Measurements from ENCODE around the gene INF2.
A peak's percentile ranks its signal among the peaks of the same experiment; 100 is the strongest.

The INF2 gene

GRCh38 chr14:104739546-104740516, 50.4 kb downstream of the INF2 start:
- Histone ChIP-seq H3K18ac (ENCODE audit: low read length) (no peak overlapping the region), H3K23ac (ENCODE audit: low read depth, low read length, poor library complexity) (peak overlapping the region; percentile 97), H3K36me3 (replicated peaks in 1 of 2; ENCODE audit: control insufficient read depth in 2 of 2, insufficient read depth in 2 of 2, low read length in 2 of 2) (peaks cover 3 to 12% of the 10 kb centered on the region in 2 donors), H2BK15ac (ENCODE audit: low read length) (no peak overlapping the region), H3K27ac (replicated peaks; ENCODE audit: low read length) (no peak overlapping the region), H2BK120ac (ENCODE audit: low read depth, low read length) (no peak overlapping the region), H3K14ac (ENCODE audit: low read length) (peak overlapping the region; percentile 84), H2AK5ac (ENCODE audit: low read depth, low read length) (peak overlapping the region; percentile 89), H4K91ac (ENCODE audit: low read depth, low read length, poor library complexity) (peak overlapping the region; percentile 79), H3K27me3 (ENCODE audit: control insufficient read depth in 3 of 3, insufficient read depth in 3 of 3, low read depth in 1 of 3, low read length in 3 of 3) (no peaks in the 10 kb centered on the region), H3K79me1 (ENCODE audit: low read depth, low read length) (peaks cover 3% of the 10 kb centered on the region), H3K9ac (ENCODE audit: low read depth, low read length, poor library complexity) (peak overlapping the region; percentile 63), H3K4me3 (ENCODE audit: low read length in 2 of 2) (peak overlapping the region in 1 of 2 donors; percentile 56), H4K8ac (ENCODE audit: low read depth, low read length) (no peak overlapping the region), H3K4ac (ENCODE audit: low read length) (peak overlapping the region; percentile 93), H3K4me2 (ENCODE audit: insufficient read depth, low read length, poor library complexity, severe bottlenecking) (no peak overlapping the region), H3K4me1 (ENCODE audit: control insufficient read depth in 2 of 2, insufficient read depth in 1 of 2, low read depth in 1 of 2, low read length in 2 of 2) (peaks cover 14 to 23% of the 10 kb centered on the region in 2 donors), H2BK5ac (ENCODE audit: low read length) (no peak overlapping the region), H2AFZ (ENCODE audit: low read length) (no peak overlapping the region), H3K9me3 (replicated peaks in 1 of 2; ENCODE audit: control insufficient read depth in 2 of 2, insufficient read depth in 1 of 2, low read depth in 1 of 2, low read length in 2 of 2) (peaks cover 0 to 3% of the 10 kb centered on the region in 2 donors), H2BK12ac (ENCODE audit: low read length) (peak overlapping the region; percentile 73)
- no CpG with 5 or more reads among the region's 29 CpGs for WGBS, 2 donors (ENCODE audit: extremely low coverage in 2 of 2, insufficient read length in 2 of 2, insufficient replicate concordance in 1 of 2)
- DNase-seq (ENCODE audit: low spot score): no peak

GRCh38 chr14:104741108-104741802, 51.8 kb downstream of the INF2 start:
- H3K9me3 ChIP-seq (replicated peaks in 1 of 2; ENCODE audit: control insufficient read depth in 2 of 2, insufficient read depth in 1 of 2, low read depth in 1 of 2, low read length in 2 of 2): peaks cover 0 to 3% of the 10 kb centered on the region in 2 donors
- no peak overlapping the region for H3K4me3 ChIP-seq (ENCODE audit: low read length in 2 of 2)
- no peak overlapping the region for H3K27ac ChIP-seq (replicated peaks; ENCODE audit: low read length)
- H3K27me3 ChIP-seq (ENCODE audit: control insufficient read depth in 3 of 3, insufficient read depth in 3 of 3, low read depth in 1 of 3, low read length in 3 of 3): no peaks in the 10 kb centered on the region
- no peak overlapping the region for H4K91ac ChIP-seq (ENCODE audit: low read depth, low read length, poor library complexity)
- H3K9ac ChIP-seq (ENCODE audit: low read depth, low read length, poor library complexity): peak overlapping the region; percentile 21
- H3K18ac ChIP-seq (ENCODE audit: low read length): peak overlapping the region; percentile 19
- peaks cover 3% of the 10 kb centered on the region for H3K79me1 ChIP-seq (ENCODE audit: low read depth, low read length)
- no peak overlapping the region for H2AFZ ChIP-seq (ENCODE audit: low read length)
- H3K36me3 ChIP-seq (replicated peaks in 1 of 2; ENCODE audit: control insufficient read depth in 2 of 2, insufficient read depth in 2 of 2, low read length in 2 of 2): peaks cover 6 to 14% of the 10 kb centered on the region in 2 donors
- peak overlapping the region; percentile 33 for H2BK15ac ChIP-seq (ENCODE audit: low read length)
- H2AK5ac ChIP-seq (ENCODE audit: low read depth, low read length): no peak overlapping the region
- no peak overlapping the region for H3K14ac ChIP-seq (ENCODE audit: low read length)
- no peak overlapping the region for H2BK12ac ChIP-seq (ENCODE audit: low read length)
- H3K4me1 ChIP-seq (ENCODE audit: control insufficient read depth in 2 of 2, insufficient read depth in 1 of 2, low read depth in 1 of 2, low read length in 2 of 2): peaks cover 8 to 21% of the 10 kb centered on the region in 2 donors
- no peak overlapping the region for H2BK120ac ChIP-seq (ENCODE audit: low read depth, low read length)
- no peak for DNase-seq (ENCODE audit: low spot score)
- H3K4ac ChIP-seq (ENCODE audit: low read length): no peak overlapping the region
- peak overlapping the region; percentile 20 for H3K23ac ChIP-seq (ENCODE audit: low read depth, low read length, poor library complexity)
- H2BK5ac ChIP-seq (ENCODE audit: low read length): no peak overlapping the region
- no CpG with 5 or more reads among the region's 29 CpGs for WGBS, 2 donors (ENCODE audit: extremely low coverage in 2 of 2, insufficient read length in 2 of 2, insufficient replicate concordance in 1 of 2)
- no peak overlapping the region for H4K8ac ChIP-seq (ENCODE audit: low read depth, low read length)
- H3K4me2 ChIP-seq (ENCODE audit: insufficient read depth, low read length, poor library complexity, severe bottlenecking): no peak overlapping the region

- Histone ChIP-seq H2BK120ac (ENCODE audit: low read depth, low read length) (no peak overlapping the region), H3K14ac (ENCODE audit: low read length) (no peak overlapping the region), H3K79me1 (ENCODE audit: low read depth, low read length) (peaks cover 3% of the 10 kb centered on the region), H2AK5ac (ENCODE audit: low read depth, low read length) (peak overlapping the region; percentile 84), H3K4me2 (ENCODE audit: insufficient read depth, low read length, poor library complexity, severe bottlenecking) (no peak overlapping the region), H3K23ac (ENCODE audit: low read depth, low read length, poor library complexity) (peak overlapping the region; percentile 78), H3K18ac (ENCODE audit: low read length) (peak overlapping the region; percentile 71), H3K27ac (replicated peaks; ENCODE audit: low read length) (no peak overlapping the region), H4K91ac (ENCODE audit: low read depth, low read length, poor library complexity) (no peak overlapping the region), H3K9me3 (replicated peaks in 1 of 2; ENCODE audit: control insufficient read depth in 2 of 2, insufficient read depth in 1 of 2, low read depth in 1 of 2, low read length in 2 of 2) (peaks cover 0 to 3% of the 10 kb centered on the region in 2 donors), H3K4me3 (ENCODE audit: low read length in 2 of 2) (peak overlapping the region in 1 of 2 donors; percentile 35), H3K27me3 (ENCODE audit: control insufficient read depth in 3 of 3, insufficient read depth in 3 of 3, low read depth in 1 of 3, low read length in 3 of 3) (no peaks in the 10 kb centered on the region), H2BK12ac (ENCODE audit: low read length) (peak overlapping the region; percentile 73), H3K4me1 (ENCODE audit: control insufficient read depth in 2 of 2, insufficient read depth in 1 of 2, low read depth in 1 of 2, low read length in 2 of 2) (peaks cover 7 to 20% of the 10 kb centered on the region in 2 donors), H2BK5ac (ENCODE audit: low read length) (peak overlapping the region; percentile 36), H3K36me3 (replicated peaks in 1 of 2; ENCODE audit: control insufficient read depth in 2 of 2, insufficient read depth in 2 of 2, low read length in 2 of 2) (peaks cover 6 to 14% of the 10 kb centered on the region in 2 donors), H3K4ac (ENCODE audit: low read length) (no peak overlapping the region), H2AFZ (ENCODE audit: low read length) (no peak overlapping the region), H2BK15ac (ENCODE audit: low read length) (no peak overlapping the region), H4K8ac (ENCODE audit: low read depth, low read length) (no peak overlapping the region), H3K9ac (ENCODE audit: low read depth, low read length, poor library complexity) (peak overlapping the region; percentile 77)
- DNase-seq (ENCODE audit: low spot score): no peak
- no CpG with 5 or more reads among the region's 23 CpGs for WGBS, 2 donors (ENCODE audit: extremely low coverage in 2 of 2, insufficient read length in 2 of 2, insufficient replicate concordance in 1 of 2)
These were observed 52.4 kb downstream of the INF2 start for GRCh38 chr14:104741803-104742251.
